ENCODE data around the gene TNS4. TPM values are rescaled to one million over a fixed set of nuclear protein-coding genes. Genes with fewer than 3 reads are reported as not detected.
A peak's percentile ranks its signal among the peaks of the same experiment; 100 is the strongest.

TNS4 gene
- total and polyA plus RNA-seq, 8 donors, result 0.18 to 23.2 (median 0.76) TPM; not detected in 2

- WGBS, 5 donors, result 11 to 31% (median 26%) methylated on average over 10 to 16 of the region's 16 CpGs
Measured at GRCh38 chr17:40457964-40458791, 43.2 kb downstream of the TNS4 start.

GRCh38 chr17:40457369-40457768, 44.1 kb downstream of the TNS4 start:
- no peaks in the 10 kb centered on the region for H3K9me3 ChIP-seq
- H3K27ac ChIP-seq, result peak overlapping the region in 4 of 5 donors; percentile 43 to 79 (median 63)
- no peaks in the 10 kb centered on the region for H3K27me3 ChIP-seq
- H3K36me3 ChIP-seq, result peaks cover 13 to 60% (median 54%) of the 10 kb centered on the region in 4 donors
- no peak for DNase-seq
- H3K4me3 ChIP-seq, result no peak overlapping the region
- TF ChIP-seq POLR2AphosphoS5 (IDR thresholded peaks at IDR 0.05) (no peak), POLR2A (IDR thresholded peaks at IDR 0.05) (no peak)
- intact Hi-C loops (cut with DNase I; ENCODE audit: low total_unique reads), result no loop called here
- peaks cover 34 to 97% (median 81%) of the 10 kb centered on the region in 4 donors for H3K4me1 ChIP-seq
- 79 to 90% (median 86%) methylated on average over 3 of the region's 3 CpGs for WGBS, 5 donors

More at GRCh38 chr17:40457964-40458791, 43.2 kb downstream of the TNS4 start:
- Histone ChIP-seq H3K9me3 (no peaks in the 10 kb centered on the region), H3K4me3 (no peak overlapping the region), H3K27ac (peak overlapping the region in 4 of 5 donors; percentile 43 to 79 (median 63)), H3K27me3 (no peaks in the 10 kb centered on the region), H3K4me1 (peaks cover 31 to 97% (median 77%) of the 10 kb centered on the region in 4 donors), H3K36me3 (peaks cover 12 to 52% (median 48%) of the 10 kb centered on the region in 4 donors)
- peak; percentile 62 to 88 for DNase-seq
- intact Hi-C loops (cut with DNase I; ENCODE audit: low total_unique reads), result no loop called here
- TF ChIP-seq EP300 (IDR thresholded peaks at IDR 0.05) (no peak), POLR2A (IDR thresholded peaks at IDR 0.05) (no peak), CTCF (IDR thresholded peaks at IDR 0.05) (no peak), POLR2AphosphoS5 (IDR thresholded peaks at IDR 0.05) (peak in 2 of 3 donors; percentile 20 to 27)

- peaks cover 40 to 97% (median 80%) of the 10 kb centered on the region in 4 donors for H3K4me1 ChIP-seq
- peak overlapping the region in 4 of 5 donors; percentile 43 to 79 (median 63) for H3K27ac ChIP-seq
- H3K4me3 ChIP-seq, result no peak overlapping the region
- intact Hi-C loops (cut with DNase I; ENCODE audit: low total_unique reads), result no loop called here
- peaks cover 18 to 61% (median 54%) of the 10 kb centered on the region in 4 donors for H3K36me3 ChIP-seq
- H3K9me3 ChIP-seq, result no peaks in the 10 kb centered on the region
- 59 to 81% (median 75%) methylated on average over 15 to 16 of the region's 16 CpGs for WGBS, 5 donors
- no peaks in the 10 kb centered on the region for H3K27me3 ChIP-seq
- TF ChIP-seq POLR2A (IDR thresholded peaks at IDR 0.05) (no peak), EP300 (IDR thresholded peaks at IDR 0.05) (no peak), POLR2AphosphoS5 (IDR thresholded peaks at IDR 0.05) (no peak), CTCF (IDR thresholded peaks at IDR 0.05) (no peak)
- no peak for DNase-seq
Measured at GRCh38 chr17:40456396-40456951, 44.9 kb downstream of the TNS4 start.

- 71 to 86% (median 75%) methylated on average over 2 of the region's 2 CpGs for WGBS, 5 donors
- Histone ChIP-seq H3K27ac (peak overlapping the region in 3 of 5 donors; percentile 41 to 93 (median 92)), H3K4me3 (no peak overlapping the region), H3K27me3 (no peaks in the 10 kb centered on the region), H3K9me3 (no peaks in the 10 kb centered on the region), H3K4me1 (peaks cover 50 to 96% (median 75%) of the 10 kb centered on the region in 4 donors), H3K36me3 (peaks cover 18 to 61% (median 54%) of the 10 kb centered on the region in 4 donors)
- DNase-seq, result no peak
- intact Hi-C loops (cut with DNase I; ENCODE audit: low total_unique reads), result no loop called here
- TF ChIP-seq POLR2A (IDR thresholded peaks at IDR 0.05), result no peak
- no peak for TF ChIP-seq POLR2AphosphoS5 (IDR thresholded peaks at IDR 0.05)
- no peak for TF ChIP-seq EP300 (IDR thresholded peaks at IDR 0.05)
- no peak for TF ChIP-seq CTCF (IDR thresholded peaks at IDR 0.05)
Measured at GRCh38 chr17:40454613-40454995, 46.8 kb downstream of the TNS4 start.

Data from stomach (tissue), 9 donors.